GM12878 (cell line): ENCODE results near the gene QPRT. TPM values are rescaled to one million over a fixed set of nuclear protein-coding genes. Genes with fewer than 3 reads are reported as not detected.
A peak's percentile ranks its signal among the peaks of the same experiment; 100 is the strongest.

Experiments used
- ATAC-seq: fragments of 200-7000 bp; cut with Tn5 transposase; 3 replicates; pipeline ENCODE4 v1.9.1; 2020; ENCODE audit warnings: mild to moderate bottlenecking, moderate library complexity
- BruUV-seq: library from RNA; stranded (reverse); fragments of 400-500 nt; replicated peaks from 2 replicates; lab custom pipeline; 2021; lab: Mats Ljungman, UMichigan
- CTCF ChIA-PET: fragments of 300-600 bp; sonication (Branson Sonifier 250); formaldehyde crosslinking; extraction: SDS; loops from one replicate; lab custom pipeline; 2021; ENCODE audit warnings: inconsistent platforms; lab: Yijun Ruan, JAX
- POLR2A ChIA-PET: fragments of 350-600 bp; formaldehyde crosslinking; extraction: SDS; loops from one replicate; lab custom pipeline; 2021; ENCODE audit warnings: inconsistent platforms; lab: Charles Lee
- RAD21 ChIA-PET: fragments of 300-600 bp; sonication (Branson Sonifier 250); formaldehyde crosslinking; loops from one replicate; lab custom pipeline; 2023; ENCODE audit warnings: antibody characterized with exemption; ENCODE audit not compliant: unreplicated experiment; lab: Charles Lee
- SMC1A ChIA-PET: fragments of 300-600 bp; sonication (Branson Sonifier 250); formaldehyde crosslinking; loops from one replicate; lab custom pipeline; 2023; ENCODE audit not compliant: unreplicated experiment, uncharacterized antibody; lab: Charles Lee
- DNase-seq: peaks from one replicate; pipeline ENCODE4 v3.0.0-alpha.2; 2011; ENCODE audit warnings: low read depth, low spot score
- FAIRE-seq: peaks from 3 replicates; lab custom pipeline; 2011; peaks lifted over from hg19 to GRCh38; lab: Jason Lieb, UNC
- H2AFZ ChIP-seq: 2 replicates; pipeline ENCODE4 v1.6.0; 2011; ENCODE audit warnings: low read depth, low read length, control low read depth; ENCODE audit not compliant: control insufficient read depth
- H3K27ac ChIP-seq: 2 replicates; pipeline ENCODE4 v1.5.1; 2011; ENCODE audit warnings: control low read depth; ENCODE audit not compliant: control insufficient read depth, insufficient read depth
- H3K27me3 ChIP-seq, 2 experiments: replicated peaks in 1 of 2; 2 replicates each; pipeline versions ENCODE4 v1.6.0 to v1.6.1; 2011; ENCODE audit warnings: low read length in 1 of 2; ENCODE audit not compliant: control insufficient read depth in 2 of 2, insufficient read depth in 2 of 2
- H3K36me3 ChIP-seq, 2 experiments: 2 replicates each; pipeline ENCODE4 v1.5.1; 2011; ENCODE audit warnings: low read length in 1 of 2; ENCODE audit not compliant: control insufficient read depth in 2 of 2, insufficient read depth in 2 of 2
- H3K4me1 ChIP-seq: 2 replicates; pipeline ENCODE4 v1.6.1; 2011; ENCODE audit warnings: mild to moderate bottlenecking, low read length, moderate library complexity, mixed read lengths; ENCODE audit not compliant: control insufficient read depth, insufficient read depth
- H3K4me2 ChIP-seq: 2 replicates; pipeline ENCODE4 v1.6.0; 2011; ENCODE audit warnings: control low read depth; ENCODE audit not compliant: control insufficient read depth, insufficient read depth
- H3K4me3 ChIP-seq: fragments of 200-600 bp; sonication (generic); 2 replicates; pipeline ENCODE4 v1.5.1; 2016
- H3K79me2 ChIP-seq: 2 replicates; pipeline ENCODE4 v1.6.0; 2011; ENCODE audit warnings: low read length; ENCODE audit not compliant: control insufficient read depth, insufficient read depth
- H3K9ac ChIP-seq: 2 replicates; pipeline ENCODE4 v1.8.0; 2011; ENCODE audit warnings: low read length, control low read depth, mixed read lengths; ENCODE audit not compliant: control insufficient read depth, insufficient read depth
- H3K9me3 ChIP-seq: replicated peaks from 3 replicates; pipeline ENCODE4 v1.5.1; 2011; ENCODE audit warnings: mild to moderate bottlenecking, low read length; ENCODE audit not compliant: control insufficient read depth, insufficient read depth
- H4K20me1 ChIP-seq: 2 replicates; pipeline ENCODE4 v1.6.0; 2011; ENCODE audit not compliant: control insufficient read depth, insufficient read depth
- CEBPZ ChIP-seq: fragments of 150-350 bp; IDR thresholded peaks from 2 replicates; pipeline ENCODE4 v1.6.1; 2016; ENCODE audit warnings: low read depth, low read length
- PML ChIP-seq: IDR thresholded peaks from 2 replicates; pipeline ENCODE4 v1.6.1; 2012; ENCODE audit warnings: low read length, inconsistent platforms
- POU2F2 ChIP-seq: IDR thresholded peaks from 3 replicates; pipeline ENCODE4 v1.6.1; 2011; ENCODE audit warnings: low read depth, mild to moderate bottlenecking, low read length, borderline replicate concordance
- RUNX3 ChIP-seq: IDR thresholded peaks from 2 replicates; pipeline ENCODE4 v1.6.1; 2012; ENCODE audit warnings: low read length, inconsistent platforms
- WGBS: methylation state at CpG from one replicate; pipeline ENCODE4 v1.1.6; 2016; ENCODE audit warnings: low lambda C conversion rate; ENCODE audit not compliant: insufficient replicate concordance, insufficient coverage; ENCODE audit errors: missing lambda C conversion rate; 5-methylcytosine and 5-hydroxymethylcytosine counted together
- in situ Hi-C: fragments of 300-500 bp; cut with MboI; formaldehyde crosslinking; loops from 9 replicates; pipeline ENCODE4 v1.14.3; 2018; ENCODE audit warnings: mixed read lengths
- intact Hi-C: fragments of 100-400 bp; cut with micrococcal nuclease; formaldehyde crosslinking; loops from one replicate; pipeline ENCODE4 v1.14.2; 2022; ENCODE audit not compliant: unreplicated experiment
- polyA plus RNA-seq, 11 experiments: library from polyadenylated mRNA; depleted of rRNA in 4 of 11; unstranded in 6 of 11; stranded (reverse) in 5 of 11; fragments of >200 nt; fragmentation: Nextera tagmentation in 4 of 11; fragmentation: Illumina TruSeq in 1 of 11; extraction: Ambion mirVana in 4 of 11; extraction: Trizol in 1 of 11; gene quantifications; 1 replicate in 1 of 11; 2 replicates in 10 of 11; pipeline versions ENCODE4 v1.2.1 to v1.2.3, GENCODE V29; 2011 to 2016; ENCODE audit warnings: inconsistent platforms in 2 of 11, missing spikeins in 2 of 11, low read depth in 1 of 11
- total RNA-seq, 4 experiments: library from RNA; depleted of rRNA in 3 of 4; stranded (reverse); fragments of >200 nt in 3 of 4; fragmentation: Illumina TruSeq in 1 of 4; extraction: Trizol in 1 of 4; gene quantifications; 2 replicates each; pipeline versions ENCODE4 v1.2.1 to v1.2.3, GENCODE V29; 2013 to 2021
- TF ChIP-seq, protein P1 (sequence below): IDR thresholded peaks from 2 replicates; pipeline ENCODE4 v1.6.1; 2012; ENCODE audit warnings: low read depth, low read length, improper control_type of control experiment

Gene QPRT
- total and polyA plus RNA-seq, 10 of the 15 experiments (the other 5 are each of a cell fraction or from before 2014, with no cell fraction given), result 2.7 to 43.0 (median 31.3) TPM

GRCh38 chr16:29665294-29666077 lies 13.5 kb upstream of the QPRT start:
- ChIA-PET SMC1A (interaction anchor here (1.0 to 7.5 kb wide), 7 partner anchors 11 to 35 kb away, joined by 3 to 69 read pairs (median 11); partner anchors contain the start of gene QPRT), POLR2A (interaction anchor here (0.6 to 3.5 kb wide), 5 partner anchors 11 to 159 kb away, joined by 3 to 23 read pairs (median 7); partner anchors contain the start of gene QPRT), CTCF (interaction anchor here (0.7 to 4.1 kb wide), 7 partner anchors 14 to 36 kb away, joined by 3 to 25 read pairs (median 5); partner anchors contain the start of gene QPRT), RAD21 (interaction anchor here (1.5 to 8.2 kb wide), 7 partner anchors 13 to 45 kb away, joined by 5 to 98 read pairs (median 8); partner anchors contain the start of gene QPRT)
- intact Hi-C loops, result no loop called here
- no peak for DNase-seq
- 0 out of 3 replicates have a peak, but pooled peaks have one; percentile 5 for TF ChIP-seq POU2F2
- TF ChIP-seq, protein P1, sequence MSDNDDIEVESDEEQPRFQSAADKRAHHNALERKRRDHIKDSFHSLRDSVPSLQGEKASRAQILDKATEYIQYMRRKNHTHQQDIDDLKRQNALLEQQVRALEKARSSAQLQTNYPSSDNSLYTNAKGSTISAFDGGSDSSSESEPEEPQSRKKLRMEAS, result no peak
- 0 out of 2 replicates have a peak, but pooled peaks have one; percentile 2 for TF ChIP-seq RUNX3
- no peak for TF ChIP-seq PML
- no peak for TF ChIP-seq CEBPZ
- Histone ChIP-seq H3K9ac (peak overlapping the region; percentile 75), H3K4me1 (peaks cover 12% of the 10 kb centered on the region), H2AFZ (no peak overlapping the region), H3K79me2 (peaks cover 76% of the 10 kb centered on the region), H3K27ac (peak overlapping the region; percentile 81), H4K20me1 (no peaks in the 10 kb centered on the region; the same call in 1 of the 2 replicates), H3K27me3 (no peaks in the 10 kb centered on the region), H3K9me3 (no peaks in the 10 kb centered on the region), H3K4me3 (peak overlapping the region; percentile 99), H3K4me2 (peak overlapping the region; percentile 84), H3K36me3 (peaks cover 0 to 2% of the 10 kb centered on the region in 2 experiments; a peak in 1 of 4 replicates)
- no peak for FAIRE-seq
- in situ Hi-C loops, result no loop called here
- no TSS peak for BruUV-seq
- 70% methylated on average over 15 of the region's 15 CpGs for WGBS
- no peak for ATAC-seq
